Measurements from ENCODE around the gene CDC14B. TPM values are rescaled to one million over a fixed set of nuclear protein-coding genes. Genes with fewer than 3 reads are reported as not detected.
"Not testable (repeated sequence)": the region's sequence is repeated elsewhere in the genome, so short reads cannot be mapped to it uniquely, and the experiment has no call there.

CDC14B gene
- 5.2 and 8.2 TPM in 2 replicates for total RNA-seq (2014; rRNA removed; shearing (Covaris generic))
- polyA plus RNA-seq (2015; cell fraction: cytosol; rRNA removed), result 8.1 and 10.0 TPM in 2 replicates
- 7.6 and 8.4 TPM in 2 replicates for polyA plus RNA-seq (2015; cell fraction: nucleus; rRNA removed)

DNA sequence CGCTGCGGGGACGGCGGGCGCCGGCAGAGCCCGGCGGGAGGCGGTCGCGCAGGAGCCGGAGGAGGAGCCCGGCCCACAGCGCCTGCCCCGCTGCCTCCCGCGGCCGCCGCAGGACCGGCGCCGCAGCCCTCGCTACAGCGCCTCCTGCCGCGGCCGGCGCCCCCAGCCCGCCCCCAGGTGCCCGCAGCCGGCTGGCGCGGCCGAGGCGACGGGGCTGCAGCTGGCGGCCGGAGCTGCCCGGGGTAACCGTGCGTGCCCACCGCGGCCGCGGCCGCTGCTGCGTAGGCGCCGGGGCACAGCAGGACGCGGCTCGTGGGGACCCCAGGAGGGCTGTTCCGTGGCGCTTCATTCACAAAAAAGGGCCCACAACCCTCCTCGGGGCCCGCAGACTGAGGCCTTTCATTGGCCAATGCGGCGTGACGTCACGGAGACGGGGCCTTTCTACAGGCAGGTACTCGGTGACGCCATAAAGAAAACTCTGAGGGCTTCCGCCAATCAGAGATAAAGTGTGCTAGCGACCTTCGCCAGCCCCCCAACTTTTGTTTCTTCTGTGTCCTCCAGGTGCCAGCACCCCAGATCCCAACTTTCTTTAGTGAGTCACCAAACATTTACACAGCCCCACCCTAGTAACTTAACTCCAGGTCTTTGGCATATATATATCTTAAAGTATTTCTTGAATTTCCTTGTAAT is at the start of gene CDC14B:
Gene CDC14B, minus strand, starts transcription at position 353 of the 690 bp plus-strand sequence. CDS start 465 bp downstream, outside the sequence.
- peak; percentile 80 for DNase-seq (ENCODE audit: low read depth)

DNA sequence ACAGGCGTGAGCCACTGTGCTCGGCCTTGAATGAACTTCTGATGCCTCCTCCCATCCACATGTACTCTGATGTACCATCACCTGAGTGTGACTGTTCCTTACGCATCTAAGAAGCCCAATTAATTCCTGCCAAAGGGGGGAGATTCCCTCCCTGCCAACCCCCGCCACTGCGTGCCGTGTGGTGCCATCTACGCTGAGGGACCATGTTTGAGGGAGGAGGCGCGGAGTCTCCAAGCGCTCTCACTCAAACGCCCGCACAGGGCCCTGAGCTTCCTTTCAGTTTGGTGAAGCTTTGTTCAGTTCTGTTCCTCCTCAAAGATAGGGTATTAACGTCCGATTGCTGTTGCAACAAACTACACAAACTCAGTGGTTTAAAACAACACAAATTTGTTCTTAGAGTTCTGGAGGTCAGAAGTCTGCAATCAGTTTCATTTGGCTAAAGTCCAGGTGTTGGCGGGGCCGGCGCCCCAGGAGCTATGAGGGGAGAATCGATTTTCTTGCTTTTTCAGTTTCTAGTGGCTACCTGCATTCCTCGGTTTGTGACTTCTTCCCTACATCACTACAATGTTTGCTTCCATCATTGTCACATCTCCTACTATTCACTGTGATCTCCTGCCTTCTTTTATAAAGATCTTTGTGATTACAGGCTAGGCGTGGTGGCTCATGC is 49.4 kb upstream of the CDC14B start:
- no peak for DNase-seq (ENCODE audit: low read depth)

DNA sequence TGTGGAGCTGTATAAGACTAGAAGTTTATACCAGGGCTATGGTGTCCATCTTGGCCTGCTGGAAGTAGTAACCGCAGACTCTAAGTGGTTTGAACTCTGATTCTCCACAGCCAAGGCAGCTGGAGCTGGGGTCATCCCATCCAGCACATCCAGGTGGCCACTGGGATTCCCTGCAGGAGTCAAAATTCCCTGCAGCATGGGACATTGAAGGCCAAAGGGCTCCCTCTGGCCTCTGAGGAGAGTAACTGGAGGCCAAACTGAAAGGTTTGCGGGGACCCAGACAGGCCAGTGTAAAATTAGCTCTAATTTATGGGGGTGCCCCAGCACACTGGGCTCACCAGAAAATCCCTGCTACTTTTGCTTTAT is 47.7 kb upstream of the CDC14B start:
- no peak for DNase-seq (ENCODE audit: low read depth)

DNA sequence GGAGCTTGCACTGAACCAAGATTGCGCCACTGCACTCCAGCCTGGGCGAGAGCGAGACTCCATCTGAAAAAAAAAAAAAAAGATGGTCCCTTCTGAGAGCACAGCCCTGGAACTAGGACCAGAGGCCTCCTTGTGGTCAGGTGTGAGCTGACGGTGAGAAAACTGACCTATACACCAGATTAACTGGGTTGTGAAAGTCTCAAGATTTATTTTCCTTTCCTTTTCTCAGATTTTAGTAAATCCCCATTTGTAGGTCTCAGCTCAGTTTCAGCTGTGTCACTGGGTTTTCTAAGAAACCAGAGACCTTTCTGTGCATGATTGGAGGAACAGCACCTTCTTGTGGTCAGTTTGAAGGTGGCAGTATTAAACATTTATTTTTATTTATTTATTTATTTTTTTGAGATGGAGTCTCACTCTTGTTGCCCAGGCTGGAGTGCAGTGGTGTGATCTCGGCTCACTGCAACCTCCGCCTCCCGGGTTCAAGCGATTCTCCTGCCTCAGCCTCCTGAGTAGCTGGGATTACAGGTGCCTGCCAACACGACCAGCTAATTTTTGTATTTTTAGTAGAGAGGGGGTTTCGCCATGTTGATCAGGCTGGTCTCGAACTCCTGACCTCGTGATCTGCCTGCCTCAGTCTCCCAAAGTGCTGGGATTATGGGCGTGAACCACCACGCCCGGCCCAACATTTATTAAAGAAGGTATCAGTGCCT is 47.2 kb upstream of the CDC14B start:
- peak; percentile 51 for DNase-seq (ENCODE audit: low read depth)

DNA sequence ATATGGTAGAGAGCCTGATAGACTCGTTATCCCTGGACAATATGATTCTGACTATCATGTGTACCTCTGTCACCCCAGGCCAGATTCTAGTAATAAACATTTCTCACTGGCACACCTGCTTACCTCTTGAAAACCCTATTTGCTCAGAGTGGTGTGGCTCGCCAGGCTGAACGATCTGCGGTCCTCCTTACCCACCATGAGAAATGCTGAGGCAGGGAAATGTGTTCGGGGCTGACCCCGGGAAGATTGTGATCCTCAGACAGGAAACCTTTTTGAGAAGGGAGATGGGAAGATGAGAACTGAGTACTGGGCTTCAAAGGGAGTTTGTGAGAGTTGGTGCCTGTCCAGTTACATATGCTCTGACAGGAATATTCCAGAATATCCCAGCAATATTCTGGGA is 46.1 kb upstream of the CDC14B start:
- DNase-seq (ENCODE audit: low read depth), result no peak

DNA sequence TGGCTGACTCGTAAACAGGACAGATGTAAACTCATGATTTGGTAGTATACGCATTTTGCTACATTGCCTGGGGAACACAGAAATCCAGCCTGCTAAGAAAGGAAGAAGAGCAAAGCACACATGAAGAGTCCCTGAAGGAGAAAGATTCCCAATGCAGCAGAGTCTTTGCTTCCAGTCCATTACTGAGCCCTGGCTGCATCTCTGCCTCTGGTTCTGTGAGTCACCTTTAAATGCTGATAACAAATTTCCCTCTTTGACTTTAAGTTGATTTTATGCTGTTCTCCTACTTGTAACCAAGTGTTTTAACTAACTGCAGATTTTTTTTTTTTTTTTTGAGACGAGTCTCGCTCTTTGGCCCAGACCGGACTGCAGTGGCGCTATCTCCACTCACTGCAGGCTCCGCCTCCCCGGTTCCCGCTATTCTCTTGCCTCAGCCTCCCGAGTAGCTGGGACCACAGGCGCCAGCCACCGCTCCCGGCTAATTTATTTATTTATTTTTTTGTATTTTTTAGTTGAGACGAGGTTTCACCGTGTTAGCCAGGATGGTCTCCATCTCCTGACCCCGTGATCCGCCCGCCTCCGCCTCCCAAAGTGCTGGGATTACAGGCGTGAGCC is 44.0 kb upstream of the CDC14B start:
- DNase-seq (ENCODE audit: low read depth), result no peak

DNA sequence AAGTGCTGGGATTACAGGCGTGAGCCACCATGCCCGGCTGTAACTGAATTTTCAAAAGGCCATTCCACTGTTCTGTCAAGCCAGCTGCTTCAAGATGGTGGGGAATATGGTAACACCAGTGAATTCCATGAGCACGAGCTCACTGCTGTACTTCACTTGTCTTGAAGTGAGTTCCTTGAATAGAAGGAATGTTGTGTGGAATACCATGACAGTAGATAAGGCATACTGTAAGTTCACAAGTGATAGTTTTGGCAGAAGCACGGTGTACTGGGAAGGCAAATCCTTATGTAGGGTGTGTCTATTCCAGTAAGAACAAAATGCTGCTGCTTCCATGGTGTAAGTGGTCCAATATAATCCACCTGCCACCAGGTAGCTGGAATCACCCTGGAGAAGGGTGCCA is 42.1 kb upstream of the CDC14B start:
- no peak for DNase-seq (ENCODE audit: low read depth)

DNA sequence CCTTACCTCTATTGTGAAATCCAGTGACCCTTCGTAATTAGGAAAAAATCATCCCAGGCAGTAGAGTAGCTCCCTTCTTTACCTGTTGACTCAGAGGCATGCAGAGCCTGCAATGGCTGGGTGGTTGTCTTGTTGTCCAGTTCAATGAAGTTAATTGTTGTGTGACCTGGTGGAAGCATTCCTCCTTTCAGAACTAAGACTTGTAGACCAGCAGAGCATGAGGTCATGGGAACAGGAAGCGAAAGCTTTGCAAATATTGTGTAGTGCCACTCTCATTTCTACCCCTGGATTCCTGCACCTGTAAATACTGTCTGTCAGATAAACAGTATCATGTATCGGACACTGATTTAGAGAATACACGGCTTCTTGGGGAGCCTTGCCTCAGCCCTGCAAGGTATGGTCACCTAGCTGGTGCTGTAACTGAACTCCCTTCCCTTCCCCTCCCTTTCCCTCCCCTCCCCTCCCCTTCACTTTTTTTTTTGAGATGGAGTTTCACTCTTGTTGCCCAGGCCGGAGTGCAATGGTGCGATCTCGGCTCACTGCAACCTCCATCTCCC is 41.1 kb upstream of the CDC14B start:
- no peak for DNase-seq (ENCODE audit: low read depth)

DNA sequence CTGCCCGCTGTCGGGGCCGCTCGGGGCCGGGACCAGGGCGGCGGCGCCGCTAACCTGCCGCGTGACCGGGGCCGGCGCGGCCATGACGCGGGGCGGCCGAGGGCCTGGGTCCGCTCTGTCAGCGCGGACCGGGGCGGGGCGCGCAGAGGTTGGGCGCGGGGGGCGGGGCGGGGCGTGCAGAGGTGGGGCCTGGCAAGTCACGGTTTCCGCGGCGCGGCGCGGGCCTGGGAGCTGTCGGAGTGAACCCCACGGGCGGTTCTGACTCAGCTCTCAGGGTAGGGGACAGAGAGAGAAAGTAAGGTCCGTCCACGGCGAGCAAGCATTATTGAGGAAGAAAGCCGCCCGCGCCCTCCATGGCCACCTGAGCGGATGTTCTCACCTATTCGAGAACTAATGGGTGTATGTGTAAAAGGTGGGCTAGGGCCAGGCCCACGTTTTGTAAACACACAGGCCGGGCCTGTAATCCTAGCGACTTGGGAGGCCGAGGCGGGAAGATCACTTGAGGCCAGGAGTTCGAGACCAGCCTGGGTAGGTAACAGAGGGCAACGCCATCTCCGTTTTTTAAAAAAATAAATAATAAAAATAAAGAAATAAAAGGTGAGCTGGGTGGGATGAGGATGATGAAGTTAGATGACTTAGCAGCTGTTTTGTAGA is 35.7 kb upstream of the CDC14B start, which contains the start of gene PRXL2C:
Gene PRXL2C, minus strand, starts transcription at position 120 of the 654 bp plus-strand sequence. Its CDS starts 36 bp downstream, at position 84.
- peak; percentile 34 for DNase-seq (ENCODE audit: low read depth)

DNA sequence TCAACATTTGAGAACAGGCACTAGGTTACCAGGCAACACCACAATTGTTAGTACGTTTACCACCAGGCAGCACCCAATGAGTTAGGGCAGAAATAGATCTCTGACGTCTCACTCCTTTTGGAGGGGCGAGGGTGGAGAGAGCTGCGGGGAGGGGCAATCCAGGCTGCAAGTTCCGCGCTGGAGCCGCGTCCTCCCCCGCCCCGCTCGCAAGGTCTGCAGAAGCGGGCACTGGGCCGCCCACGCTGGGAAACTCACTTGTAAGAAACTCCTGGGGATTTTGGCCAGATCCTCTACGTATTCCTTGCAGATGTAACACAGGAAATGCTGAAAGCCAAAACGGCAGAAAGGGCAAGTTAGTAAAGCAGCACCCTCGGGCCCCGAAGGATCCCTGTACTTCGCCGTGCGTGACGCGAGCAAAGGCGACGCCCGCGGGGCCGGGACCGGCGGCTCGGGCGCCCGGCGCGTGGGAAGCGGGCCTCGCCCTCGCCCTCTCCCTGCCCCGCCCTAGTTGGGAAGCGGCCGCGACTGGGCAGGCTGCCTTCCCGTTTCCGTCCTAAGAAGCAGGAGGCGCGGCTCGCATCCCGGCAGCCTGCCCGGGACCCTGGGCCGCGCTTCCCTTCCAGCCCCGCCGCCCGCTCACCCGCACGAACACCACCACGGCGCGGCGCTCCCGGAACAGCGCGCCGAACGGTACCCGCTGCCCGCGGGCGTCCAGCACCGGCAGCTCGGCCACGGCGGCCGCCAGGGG is 35.0 kb upstream of the CDC14B start:
- DNase-seq (ENCODE audit: low read depth), result peak; percentile 69

DNA sequence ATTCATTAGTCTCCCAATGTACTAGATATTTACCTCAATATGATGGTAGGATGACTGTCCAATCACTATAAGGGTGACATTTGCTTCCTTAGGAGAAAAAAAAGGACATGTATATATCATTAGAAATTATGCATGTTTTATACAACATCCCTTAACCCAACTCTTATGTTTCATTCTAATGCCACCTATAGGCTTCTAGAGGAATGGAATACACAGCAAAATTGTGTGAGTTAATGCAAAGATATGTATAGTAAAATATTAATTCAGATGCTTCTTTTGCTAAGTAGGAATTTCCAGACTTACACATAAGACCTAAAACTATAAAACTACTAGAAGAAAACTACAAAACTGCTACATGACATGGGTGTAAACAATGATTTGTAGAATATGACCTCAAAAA is 32.0 kb upstream of the CDC14B start:
- DNase-seq (ENCODE audit: low read depth), result peak; percentile 4

DNA sequence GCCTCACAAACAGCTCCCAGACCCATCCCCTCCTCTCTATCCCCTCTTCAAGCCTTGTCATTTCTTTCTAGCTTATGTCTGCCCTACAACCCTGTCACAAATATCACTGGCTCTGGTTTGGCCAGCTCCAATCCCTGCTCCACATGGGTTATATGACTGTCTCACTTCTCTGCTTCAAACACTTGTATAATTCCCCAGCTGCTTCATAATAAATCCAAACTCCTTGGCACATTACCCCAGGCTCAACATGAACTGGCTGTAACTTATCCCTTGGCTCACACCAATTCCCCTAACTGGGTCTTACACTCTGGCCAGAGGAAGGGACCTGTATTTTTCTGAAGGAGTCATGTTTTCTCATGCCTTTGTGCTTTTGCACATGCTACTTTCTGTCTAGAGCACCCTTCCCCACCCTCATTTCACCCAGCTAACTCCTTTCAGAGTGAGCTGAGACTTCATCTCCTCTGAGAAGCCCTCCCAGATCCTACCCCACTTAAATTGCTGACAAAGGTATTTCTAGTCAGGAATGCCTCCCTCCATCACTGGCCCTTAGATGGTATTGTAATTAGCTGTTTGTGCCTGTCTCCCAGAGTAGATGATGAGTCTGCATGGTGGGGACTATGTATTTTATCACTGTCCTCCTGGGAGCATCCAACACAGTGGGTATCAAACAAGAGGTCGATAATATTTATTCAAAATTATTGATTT is 30.1 kb upstream of the CDC14B start:
- DNase-seq (ENCODE audit: low read depth), result no peak

DNA sequence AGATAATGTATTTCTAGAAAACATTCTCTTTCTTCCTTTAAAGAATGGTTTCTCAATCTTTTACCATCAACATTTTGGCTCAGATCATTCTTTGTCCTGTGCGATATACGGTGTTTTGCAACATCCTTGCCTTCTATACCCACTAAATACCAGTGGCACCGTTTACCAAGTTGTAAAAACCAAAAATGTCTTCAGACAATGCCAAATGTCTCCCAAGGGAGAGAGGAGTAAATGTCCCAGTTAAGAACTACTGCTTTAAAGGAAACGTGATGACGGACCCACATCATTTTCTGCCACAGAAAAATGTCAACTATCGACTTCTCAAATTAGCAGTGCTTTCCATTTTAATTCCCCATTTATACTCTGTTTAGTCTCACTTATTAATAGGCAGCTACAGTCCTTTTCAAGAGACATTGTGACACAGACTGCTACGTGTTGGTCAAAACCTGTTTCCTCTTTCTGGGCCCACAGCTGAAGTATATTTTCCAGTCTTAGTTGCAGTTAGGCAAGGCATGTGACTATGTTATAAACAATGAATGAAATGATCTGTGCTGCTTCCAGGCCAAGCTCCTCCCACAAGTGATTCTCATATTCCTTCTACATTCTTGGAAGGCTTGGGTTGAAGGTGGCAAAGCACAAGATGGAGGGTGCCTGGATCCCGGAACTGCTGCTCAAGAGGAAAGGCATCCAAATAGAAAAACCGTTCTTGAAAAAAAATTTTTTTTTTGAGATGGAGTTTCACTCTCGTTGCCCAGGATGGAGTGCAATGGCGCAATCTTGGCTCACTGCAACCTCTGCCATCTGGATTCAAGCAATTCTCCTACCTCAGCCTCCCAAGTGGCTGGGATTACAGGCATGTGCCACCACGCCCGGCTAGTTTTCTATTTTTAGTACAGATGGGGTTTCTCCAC is 26.7 kb upstream of the CDC14B start:
- no peak for DNase-seq (ENCODE audit: low read depth)

DNA sequence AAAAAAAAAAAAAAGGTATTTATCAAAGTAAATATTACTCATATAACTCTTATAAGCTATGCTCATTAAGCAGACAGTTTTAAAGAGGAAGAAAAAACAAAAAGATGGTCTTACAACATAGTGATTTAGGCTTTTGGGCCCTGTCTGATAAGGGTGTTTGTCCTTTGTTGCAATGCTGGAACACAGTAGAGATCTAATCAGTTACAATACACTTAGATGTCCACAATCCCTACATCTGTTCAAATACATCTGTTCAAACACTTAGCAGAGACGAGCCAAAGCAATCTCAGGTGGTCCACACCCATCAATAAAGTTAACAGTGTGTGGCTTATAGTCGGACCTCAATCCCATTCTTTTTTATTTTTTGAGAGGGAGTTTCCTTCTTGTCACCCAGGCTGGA is 24.5 kb upstream of the CDC14B start:
- DNase-seq (ENCODE audit: low read depth), result no peak

DNA sequence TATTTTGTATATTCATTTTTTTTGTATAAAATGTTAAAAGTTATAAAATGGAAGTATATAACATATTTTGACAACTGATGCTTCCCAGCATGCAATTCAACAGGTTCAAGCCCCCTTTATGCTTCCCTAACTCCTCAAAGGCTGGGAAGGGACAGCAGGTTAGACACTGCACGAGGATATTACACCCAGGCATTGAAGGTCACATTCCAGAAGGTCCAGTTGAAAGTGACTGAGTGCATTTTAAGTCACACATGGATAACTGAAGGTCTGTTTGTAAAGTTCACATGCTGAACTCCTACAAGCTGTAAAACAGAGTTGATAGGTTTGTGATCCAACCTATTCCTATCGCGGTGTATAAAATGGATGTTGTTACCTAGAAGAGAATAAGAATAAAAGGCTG is 21.9 kb upstream of the CDC14B start:
- no peak for DNase-seq (ENCODE audit: low read depth)

DNA sequence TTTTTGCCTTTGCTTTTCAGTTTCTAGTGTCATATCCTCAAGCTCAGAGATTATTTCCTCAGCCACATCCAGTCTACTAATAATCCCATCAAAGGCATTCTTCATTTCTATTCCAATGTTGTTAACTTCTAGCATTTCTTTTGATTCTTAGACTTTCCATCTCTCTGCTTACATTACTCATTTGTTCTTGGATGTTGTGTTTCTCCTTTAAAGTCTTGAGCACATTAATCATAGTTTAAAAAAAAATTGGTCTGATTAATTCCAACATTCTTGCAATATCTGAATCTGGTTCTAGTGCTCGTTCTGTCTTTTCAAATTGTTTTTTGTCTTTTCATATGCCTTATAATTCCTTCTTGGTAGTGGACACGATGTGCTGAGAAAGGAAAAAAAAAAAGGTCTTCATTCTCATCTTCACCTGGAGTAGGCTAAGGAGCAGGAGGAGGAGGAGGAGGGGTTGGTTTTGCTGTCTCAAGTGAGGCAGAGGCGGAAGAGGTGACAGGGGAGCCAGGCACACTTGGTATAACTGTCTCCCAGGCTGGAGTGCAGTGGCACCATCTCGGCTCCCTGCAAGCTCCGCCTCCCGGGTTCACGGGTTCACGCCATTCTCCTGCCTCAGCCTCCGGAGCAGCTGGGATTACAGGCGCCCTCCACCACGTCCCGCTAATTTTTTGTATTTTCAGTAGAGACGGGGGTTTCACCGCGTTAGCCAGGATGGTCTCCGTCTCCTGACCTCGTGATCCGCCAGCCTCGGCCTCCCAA is 19.1 kb upstream of the CDC14B start:
- no peak for DNase-seq (ENCODE audit: low read depth)

DNA sequence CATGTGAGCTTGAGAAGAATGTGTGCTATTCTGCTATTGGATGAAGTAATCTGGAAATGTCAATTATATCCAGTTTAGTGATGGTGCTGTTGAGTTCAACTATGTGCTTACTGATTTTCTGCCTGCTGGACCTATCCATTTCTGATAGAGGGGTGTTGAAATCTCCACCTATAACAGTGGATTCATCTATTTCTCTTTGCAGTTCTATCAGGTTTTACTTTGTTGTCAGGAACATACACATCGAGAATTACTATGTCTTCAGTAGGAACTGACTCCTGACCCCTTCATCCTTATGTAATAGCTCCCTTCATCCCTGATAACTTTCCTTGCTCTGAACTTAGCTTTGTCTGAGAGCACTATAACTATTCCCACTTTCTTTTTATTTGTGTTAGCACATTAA is 16.7 kb upstream of the CDC14B start:
- DNase-seq (ENCODE audit: low read depth), result no peak

DNA sequence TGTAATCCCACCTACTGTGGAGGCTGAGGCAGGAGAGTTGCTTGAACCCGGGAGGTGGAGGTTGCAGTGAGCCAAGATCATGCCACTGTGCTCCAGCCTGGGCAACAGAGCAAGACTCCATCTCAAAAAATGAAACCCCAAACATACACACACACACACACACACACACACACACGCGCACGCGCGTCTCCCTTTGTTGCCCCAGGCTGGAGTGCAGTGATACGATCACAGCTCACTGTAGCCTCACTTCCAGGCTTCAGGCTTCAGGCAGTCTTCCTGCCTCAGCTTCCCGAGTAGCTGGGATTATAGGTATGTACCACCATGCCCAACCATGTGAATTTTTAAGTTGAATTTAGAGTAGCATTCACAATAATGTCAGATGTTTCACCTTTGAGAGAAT is 13.9 kb upstream of the CDC14B start:
- not testable (repeated sequence) for DNase-seq (ENCODE audit: low read depth)

Measured in HT1080 (cell line).